ENCODE results near the gene LRRC8E. TPM values are rescaled to one million over a fixed set of nuclear protein-coding genes. Genes with fewer than 3 reads are reported as not detected.

The LRRC8E gene
- total and polyA plus RNA-seq, 3 donors from 2014 or later = 0.79 to 1.4 (median 0.92) TPM

GRCh38 chr19:7899751-7900378, 11.6 kb downstream of the LRRC8E start:
- TF ChIP-seq POLR2A (IDR thresholded peaks at IDR 0.05) (no peak), CTCF (IDR thresholded peaks at IDR 0.05) (no peak)
- no peaks in the 10 kb centered on the region for H3K36me3 ChIP-seq (ENCODE audit: low read depth, missing control alignments)
- DNase-seq = no peak
- no peaks in the 10 kb centered on the region for H3K27me3 ChIP-seq
- no peak overlapping the region for H3K4me3 ChIP-seq
- H3K9me3 ChIP-seq = no peaks in the 10 kb centered on the region
- intact Hi-C loops (cut with DNase I; ENCODE audit: low total_unique reads) = no loop called here
- no peak overlapping the region for H3K27ac ChIP-seq
- 89 to 90% methylated on average over 26 to 33 of the region's 34 CpGs for WGBS, 2 donors
- peaks cover 13% of the 10 kb centered on the region for H3K4me1 ChIP-seq

- intact Hi-C loops (cut with DNase I; ENCODE audit: low total_unique reads) = no loop called here
- Histone ChIP-seq H3K4me1 (peaks cover 18% of the 10 kb centered on the region), H3K36me3 (ENCODE audit: low read depth, missing control alignments) (no peaks in the 10 kb centered on the region), H3K27ac (no peak overlapping the region), H3K4me3 (no peak overlapping the region), H3K27me3 (no peaks in the 10 kb centered on the region), H3K9me3 (no peaks in the 10 kb centered on the region)
- 85 to 91% methylated on average over 16 to 21 of the region's 21 CpGs for WGBS, 2 donors
- TF ChIP-seq POLR2A (IDR thresholded peaks at IDR 0.05) (no peak), CTCF (IDR thresholded peaks at IDR 0.05) (no peak)
- DNase-seq = no peak
Observed at GRCh38 chr19:7900401-7900870, 12.1 kb downstream of the LRRC8E start.

GRCh38 chr19:7900931-7901330, 12.6 kb downstream of the LRRC8E start:
- WGBS, 2 donors = 65 to 88% methylated on average over 3 of the region's 3 CpGs
- Histone ChIP-seq H3K27me3 (no peaks in the 10 kb centered on the region), H3K9me3 (no peaks in the 10 kb centered on the region), H3K4me1 (peaks cover 18% of the 10 kb centered on the region), H3K27ac (no peak overlapping the region), H3K36me3 (ENCODE audit: low read depth, missing control alignments) (no peaks in the 10 kb centered on the region), H3K4me3 (no peak overlapping the region)
- TF ChIP-seq CTCF (IDR thresholded peaks at IDR 0.05) (no peak), POLR2A (IDR thresholded peaks at IDR 0.05) (no peak)
- DNase-seq = no peak
- intact Hi-C loops (cut with DNase I; ENCODE audit: low total_unique reads) = no loop called here

GRCh38 chr19:7901337-7901736, 13.0 kb downstream of the LRRC8E start:
- 89 to 93% methylated on average over 7 of the region's 7 CpGs for WGBS, 2 donors
- no peaks in the 10 kb centered on the region for H3K36me3 ChIP-seq (ENCODE audit: low read depth, missing control alignments)
- no peaks in the 10 kb centered on the region for H3K9me3 ChIP-seq
- no peak for DNase-seq
- H3K4me1 ChIP-seq = peaks cover 18% of the 10 kb centered on the region
- no peak overlapping the region for H3K27ac ChIP-seq
- no peak for TF ChIP-seq POLR2A (IDR thresholded peaks at IDR 0.05)
- no peak for TF ChIP-seq CTCF (IDR thresholded peaks at IDR 0.05)
- no peak overlapping the region for H3K4me3 ChIP-seq
- intact Hi-C loops (cut with DNase I; ENCODE audit: low total_unique reads) = no loop called here
- H3K27me3 ChIP-seq = no peaks in the 10 kb centered on the region

- H3K4me1 ChIP-seq = peaks cover 19% of the 10 kb centered on the region
- no peaks in the 10 kb centered on the region for H3K36me3 ChIP-seq (ENCODE audit: low read depth, missing control alignments)
- TF ChIP-seq POLR2A (IDR thresholded peaks at IDR 0.05) = no peak
- no peak for TF ChIP-seq CTCF (IDR thresholded peaks at IDR 0.05)
- peak overlapping the region; percentile 58 to 91 for H3K4me3 ChIP-seq
- 4 to 12% methylated on average over 6 to 18 of the region's 20 CpGs for WGBS, 2 donors
- intact Hi-C loops (cut with DNase I; ENCODE audit: low total_unique reads) = no loop called here
- no peak for DNase-seq
- H3K27ac ChIP-seq = peak overlapping the region; percentile 83 to 85
- no peaks in the 10 kb centered on the region for H3K9me3 ChIP-seq
- H3K27me3 ChIP-seq = no peaks in the 10 kb centered on the region
Observed at GRCh38 chr19:7902796-7903243, 14.5 kb downstream of the LRRC8E start.
